Panc1 (cell line): ENCODE data around the gene CDAN1.

Experiments
- TF ChIP-seq, protein P1 (sequence below): fragments of 450-650 bp; IDR thresholded peaks from 2 replicates; pipeline ENCODE4 v1.5.1; 2017; ENCODE audit warnings: mild to moderate bottlenecking
- TF ChIP-seq, protein P2 (sequence below), 2 experiments: IDR thresholded peaks; 2 replicates each; pipeline ENCODE4 v1.6.1; 2011 to 2012; ENCODE audit warnings: low read depth in 2 of 2, control low read depth in 1 of 2, low read length in 1 of 2, mild to moderate bottlenecking in 1 of 2, moderate library complexity in 1 of 2; ENCODE audit not compliant: insufficient read depth in 1 of 2

DNA sequence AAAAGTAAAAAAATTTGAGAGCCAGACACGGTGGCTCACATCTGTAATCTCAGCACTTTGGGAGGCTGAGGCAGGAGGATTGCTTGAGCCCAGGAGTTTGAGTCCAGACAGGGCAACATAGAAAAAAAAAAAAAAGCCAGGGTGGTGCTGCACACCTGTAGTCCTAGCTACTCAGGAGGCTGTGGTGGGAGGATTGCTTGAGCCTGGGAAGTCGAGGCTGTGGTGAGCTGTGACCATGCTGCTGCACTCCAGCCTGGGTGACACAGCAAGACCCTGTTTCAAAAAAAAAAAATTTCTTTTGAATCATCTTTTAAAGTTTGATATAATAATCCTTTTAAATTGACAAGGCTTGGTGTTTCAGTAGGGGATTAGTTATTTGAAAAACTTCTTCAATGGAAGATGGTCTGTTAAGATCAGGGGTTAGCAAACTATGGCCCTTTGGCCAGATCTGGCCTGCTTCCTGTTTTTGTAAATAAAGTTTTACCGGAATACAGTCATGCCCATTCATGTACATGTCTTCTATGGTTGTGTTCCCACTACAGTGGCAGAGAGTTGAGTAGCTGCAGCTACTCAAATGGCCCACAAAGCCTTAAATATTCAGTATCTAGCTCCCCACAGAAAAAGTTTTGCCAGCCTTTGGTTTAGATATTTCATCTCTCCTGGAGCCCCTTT is 28.9 kb downstream of the CDAN1 start:
- TF ChIP-seq, protein P1, sequence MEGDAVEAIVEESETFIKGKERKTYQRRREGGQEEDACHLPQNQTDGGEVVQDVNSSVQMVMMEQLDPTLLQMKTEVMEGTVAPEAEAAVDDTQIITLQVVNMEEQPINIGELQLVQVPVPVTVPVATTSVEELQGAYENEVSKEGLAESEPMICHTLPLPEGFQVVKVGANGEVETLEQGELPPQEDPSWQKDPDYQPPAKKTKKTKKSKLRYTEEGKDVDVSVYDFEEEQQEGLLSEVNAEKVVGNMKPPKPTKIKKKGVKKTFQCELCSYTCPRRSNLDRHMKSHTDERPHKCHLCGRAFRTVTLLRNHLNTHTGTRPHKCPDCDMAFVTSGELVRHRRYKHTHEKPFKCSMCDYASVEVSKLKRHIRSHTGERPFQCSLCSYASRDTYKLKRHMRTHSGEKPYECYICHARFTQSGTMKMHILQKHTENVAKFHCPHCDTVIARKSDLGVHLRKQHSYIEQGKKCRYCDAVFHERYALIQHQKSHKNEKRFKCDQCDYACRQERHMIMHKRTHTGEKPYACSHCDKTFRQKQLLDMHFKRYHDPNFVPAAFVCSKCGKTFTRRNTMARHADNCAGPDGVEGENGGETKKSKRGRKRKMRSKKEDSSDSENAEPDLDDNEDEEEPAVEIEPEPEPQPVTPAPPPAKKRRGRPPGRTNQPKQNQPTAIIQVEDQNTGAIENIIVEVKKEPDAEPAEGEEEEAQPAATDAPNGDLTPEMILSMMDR = no peak
- TF ChIP-seq, protein P2, sequence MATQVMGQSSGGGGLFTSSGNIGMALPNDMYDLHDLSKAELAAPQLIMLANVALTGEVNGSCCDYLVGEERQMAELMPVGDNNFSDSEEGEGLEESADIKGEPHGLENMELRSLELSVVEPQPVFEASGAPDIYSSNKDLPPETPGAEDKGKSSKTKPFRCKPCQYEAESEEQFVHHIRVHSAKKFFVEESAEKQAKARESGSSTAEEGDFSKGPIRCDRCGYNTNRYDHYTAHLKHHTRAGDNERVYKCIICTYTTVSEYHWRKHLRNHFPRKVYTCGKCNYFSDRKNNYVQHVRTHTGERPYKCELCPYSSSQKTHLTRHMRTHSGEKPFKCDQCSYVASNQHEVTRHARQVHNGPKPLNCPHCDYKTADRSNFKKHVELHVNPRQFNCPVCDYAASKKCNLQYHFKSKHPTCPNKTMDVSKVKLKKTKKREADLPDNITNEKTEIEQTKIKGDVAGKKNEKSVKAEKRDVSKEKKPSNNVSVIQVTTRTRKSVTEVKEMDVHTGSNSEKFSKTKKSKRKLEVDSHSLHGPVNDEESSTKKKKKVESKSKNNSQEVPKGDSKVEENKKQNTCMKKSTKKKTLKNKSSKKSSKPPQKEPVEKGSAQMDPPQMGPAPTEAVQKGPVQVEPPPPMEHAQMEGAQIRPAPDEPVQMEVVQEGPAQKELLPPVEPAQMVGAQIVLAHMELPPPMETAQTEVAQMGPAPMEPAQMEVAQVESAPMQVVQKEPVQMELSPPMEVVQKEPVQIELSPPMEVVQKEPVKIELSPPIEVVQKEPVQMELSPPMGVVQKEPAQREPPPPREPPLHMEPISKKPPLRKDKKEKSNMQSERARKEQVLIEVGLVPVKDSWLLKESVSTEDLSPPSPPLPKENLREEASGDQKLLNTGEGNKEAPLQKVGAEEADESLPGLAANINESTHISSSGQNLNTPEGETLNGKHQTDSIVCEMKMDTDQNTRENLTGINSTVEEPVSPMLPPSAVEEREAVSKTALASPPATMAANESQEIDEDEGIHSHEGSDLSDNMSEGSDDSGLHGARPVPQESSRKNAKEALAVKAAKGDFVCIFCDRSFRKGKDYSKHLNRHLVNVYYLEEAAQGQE (IDR thresholded peaks at IDR 0.05; ENCODE audit: insufficient read depth in 1 of 2, low read depth in 2 of 2, low read length in 1 of 2) = no peak
